H9 (cell line): Measurements from ENCODE around the gene MYOM3. TPM values are rescaled to one million over a fixed set of nuclear protein-coding genes. Genes with fewer than 3 reads are reported as not detected.

ENCODE experiments used
- DNase-seq: peaks from one replicate; pipeline ENCODE4 v3.0.0-alpha.2; 2017
- H2AFZ ChIP-seq: one replicate; pipeline ENCODE4 v1.6.1; 2013; ENCODE audit warnings: mild to moderate bottlenecking, low read length, control low read depth, moderate library complexity
- H2AK5ac ChIP-seq: 2 replicates; pipeline ENCODE4 v1.6.1; 2013; ENCODE audit warnings: low read length, control low read depth, mixed read lengths; ENCODE audit not compliant: insufficient read length
- H2BK120ac ChIP-seq: one replicate; pipeline ENCODE4 v1.6.1; 2013; ENCODE audit warnings: low read depth, mild to moderate bottlenecking, low read length, control low read depth, inconsistent platforms; ENCODE audit not compliant: poor library complexity, severe bottlenecking
- H2BK12ac ChIP-seq: 2 replicates; pipeline ENCODE4 v1.6.1; 2013; ENCODE audit warnings: low read length, control low read depth, mixed read lengths, low read depth; ENCODE audit not compliant: insufficient read length
- H2BK15ac ChIP-seq: 2 replicates; pipeline ENCODE4 v1.6.1; 2013; ENCODE audit warnings: low read depth, low read length, control low read depth
- H2BK20ac ChIP-seq: one replicate; pipeline ENCODE4 v1.6.1; 2013; ENCODE audit warnings: low read depth, mild to moderate bottlenecking, low read length, control low read depth, inconsistent platforms; ENCODE audit not compliant: poor library complexity, severe bottlenecking
- H2BK5ac ChIP-seq: 2 replicates; pipeline ENCODE4 v1.6.1; 2013; ENCODE audit warnings: low read length, control low read depth, mixed read lengths; ENCODE audit not compliant: insufficient read length
- H3K14ac ChIP-seq: 2 replicates; pipeline ENCODE4 v1.6.1; 2013; ENCODE audit warnings: low read length, control low read depth; ENCODE audit not compliant: insufficient read depth
- H3K18ac ChIP-seq: 2 replicates; pipeline ENCODE4 v1.6.1; 2013; ENCODE audit warnings: low read depth, mild to moderate bottlenecking, mixed read lengths, low read length, control low read depth; ENCODE audit not compliant: insufficient read length
- H3K23ac ChIP-seq: 2 replicates; pipeline ENCODE4 v1.6.1; 2013; ENCODE audit warnings: low read length, control low read depth, mixed read lengths, low read depth; ENCODE audit not compliant: insufficient read length
- H3K23me2 ChIP-seq: 2 replicates; pipeline ENCODE4 v1.6.1; 2013; ENCODE audit warnings: low read depth, mild to moderate bottlenecking, mixed read lengths, low read length, control low read depth; ENCODE audit not compliant: insufficient read length, poor library complexity, severe bottlenecking
- H3K27ac ChIP-seq: 2 replicates; pipeline ENCODE4 v1.5.1; 2013; ENCODE audit warnings: low read length, control low read depth, mixed read lengths, low read depth; ENCODE audit not compliant: insufficient read length
- H3K27me3 ChIP-seq: 2 replicates; pipeline ENCODE4 v1.6.1; 2013; ENCODE audit warnings: low read length, control low read depth, inconsistent platforms; ENCODE audit not compliant: insufficient read depth
- H3K4ac ChIP-seq: 2 replicates; pipeline ENCODE4 v1.6.1; 2013; ENCODE audit warnings: low read depth, mild to moderate bottlenecking, control low read depth, inconsistent platforms, low read length, moderate library complexity
- H3K4me1 ChIP-seq: 2 replicates; pipeline ENCODE4 v1.6.1; 2013; ENCODE audit warnings: low read length, control low read depth, inconsistent platforms; ENCODE audit not compliant: insufficient read depth
- H3K4me2 ChIP-seq: 2 replicates; pipeline ENCODE4 v1.6.1; 2013; ENCODE audit warnings: low read length, control low read depth, mixed read lengths; ENCODE audit not compliant: insufficient read length, insufficient read depth
- H3K56ac ChIP-seq: 2 replicates; pipeline ENCODE4 v1.6.1; 2013; ENCODE audit warnings: low read depth, mild to moderate bottlenecking, mixed read lengths, low read length, control low read depth; ENCODE audit not compliant: insufficient read length
- H3K79me1 ChIP-seq: 2 replicates; pipeline ENCODE4 v1.6.1; 2013; ENCODE audit warnings: low read depth, mild to moderate bottlenecking, moderate library complexity, low read length, control low read depth, inconsistent platforms; ENCODE audit not compliant: insufficient read depth, poor library complexity, severe bottlenecking
- H3K79me2 ChIP-seq: 2 replicates; pipeline ENCODE4 v1.6.1; 2013; ENCODE audit warnings: low read length, control low read depth, inconsistent platforms; ENCODE audit not compliant: insufficient read depth
- H3K9ac ChIP-seq: 2 replicates; pipeline ENCODE4 v1.6.1; 2013; ENCODE audit warnings: low read length, control low read depth, mixed read lengths; ENCODE audit not compliant: insufficient read length; ENCODE audit errors: extremely low read depth
- H3K9me3 ChIP-seq: one replicate; pipeline ENCODE4 v1.6.1; 2013; ENCODE audit warnings: low read depth, low read length, inconsistent platforms; ENCODE audit not compliant: control insufficient read depth
- H3T11ph ChIP-seq: one replicate; pipeline ENCODE4 v1.6.1; 2013; ENCODE audit warnings: mild to moderate bottlenecking, low read length, control low read depth, inconsistent platforms
- H4K20me1 ChIP-seq: one replicate; pipeline ENCODE4 v1.6.1; 2013; ENCODE audit not compliant: control insufficient read depth, insufficient read length, insufficient read depth
- H4K5ac ChIP-seq: 2 replicates; pipeline ENCODE4 v1.6.1; 2013; ENCODE audit warnings: low read depth, mild to moderate bottlenecking, mixed read lengths, low read length, control low read depth; ENCODE audit not compliant: insufficient read length
- H4K8ac ChIP-seq: replicated peaks from 2 replicates; pipeline ENCODE4 v1.6.1; 2013; ENCODE audit warnings: low read length, control low read depth, mixed read lengths, low read depth; ENCODE audit not compliant: insufficient read length
- H4K91ac ChIP-seq: 2 replicates; pipeline ENCODE4 v1.6.1; 2013; ENCODE audit warnings: low read depth, mild to moderate bottlenecking, moderate library complexity, mixed read lengths, low read length, control low read depth; ENCODE audit not compliant: insufficient read length
- H3K27ac Mint-ChIP-seq, 3 experiments: 2 replicates in 2 of 3; 3 replicates in 1 of 3; pipeline ENCODE4 v1.8.0; 2020 to 2021; ENCODE audit warnings: mixed read lengths in 3 of 3, mild to moderate bottlenecking in 1 of 3, moderate library complexity in 1 of 3
- H3K27me3 Mint-ChIP-seq: 2 replicates; pipeline ENCODE4 v1.8.0; 2021; ENCODE audit warnings: low read depth, mild to moderate bottlenecking, moderate library complexity, mixed read lengths
- H3K36me3 Mint-ChIP-seq, 3 experiments: 2 replicates in 2 of 3; 3 replicates in 1 of 3; pipeline ENCODE4 v1.8.0; 2020 to 2021; ENCODE audit warnings: low read depth in 3 of 3, mixed read lengths in 3 of 3; ENCODE audit not compliant: insufficient read depth in 1 of 3
- H3K4me1 Mint-ChIP-seq, 2 experiments: 2 replicates each; pipeline ENCODE4 v1.8.0; 2020; ENCODE audit warnings: mixed read lengths in 2 of 2
- H3K4me3 Mint-ChIP-seq, 2 experiments: 2 replicates in 1 of 2; 3 replicates in 1 of 2; pipeline ENCODE4 v1.8.0; 2020 to 2021; ENCODE audit warnings: mild to moderate bottlenecking in 2 of 2, mixed read lengths in 2 of 2, moderate library complexity in 1 of 2
- H3K9me3 Mint-ChIP-seq, 2 experiments: 2 replicates in 1 of 2; 3 replicates in 1 of 2; pipeline ENCODE4 v1.8.0; 2020; ENCODE audit warnings: mild to moderate bottlenecking in 2 of 2, mixed read lengths in 2 of 2, moderate library complexity in 1 of 2
- WGBS: extraction: QIAGEN DNeasy Blood & Tissue Kit; methylation state at CpG from one replicate; pipeline ENCODE4 v1.1.7; 2013; ENCODE audit warnings: missing lambda C conversion rate, low lambda C conversion rate, mixed read lengths; ENCODE audit not compliant: insufficient read length; ENCODE audit errors: extremely low coverage; 5-methylcytosine and 5-hydroxymethylcytosine counted together
- total RNA-seq: library from RNA; stranded (reverse); gene quantifications from 2 replicates; pipeline ENCODE4 v1.2.1, GENCODE V29; 2021
- TF ChIP-seq, protein P1 (sequence below): fragments of 200-600 bp; sonication (generic); conservative IDR thresholded peaks from 3 replicates; pipeline ENCODE4 v1.8.0; 2021; ENCODE audit warnings: antibody characterized with exemption, mild to moderate bottlenecking

Gene MYOM3
- total RNA-seq, 1 experiment from 2014 or later: 0.11 TPM

DNA sequence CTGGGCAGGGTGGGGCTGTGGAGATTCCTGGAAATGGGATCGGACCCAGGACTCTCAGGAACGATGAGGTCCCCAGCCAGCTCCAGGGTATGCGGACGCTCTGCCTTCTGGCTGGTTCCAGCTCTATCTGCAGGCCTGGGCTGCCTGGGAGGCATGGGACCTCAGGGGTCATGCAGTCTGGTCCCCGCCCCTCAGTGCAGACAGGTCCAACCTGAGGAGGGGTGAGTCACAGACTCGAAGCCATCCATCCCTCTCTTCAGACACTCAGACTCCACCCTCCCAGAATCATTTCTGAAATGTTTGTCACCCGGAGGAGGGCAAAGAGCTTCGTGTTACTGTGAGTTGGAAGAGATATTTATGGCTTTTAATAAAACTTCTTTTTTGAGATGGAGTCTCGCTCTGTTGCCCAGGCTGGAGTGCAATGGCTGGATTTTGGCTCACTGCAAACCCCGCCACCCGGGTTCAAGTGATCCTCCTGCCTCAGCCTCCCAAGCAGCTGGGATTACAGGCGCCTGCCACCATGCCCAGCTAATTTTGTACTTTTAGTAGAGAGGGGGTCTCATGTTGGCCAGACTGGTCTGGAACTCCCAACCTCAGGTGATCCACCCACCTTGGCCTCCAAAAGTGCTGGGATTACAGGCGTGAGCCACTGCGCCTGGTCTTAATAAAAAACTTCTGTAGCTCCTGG, 5.9 kb upstream of the MYOM3 start:
- H3K23me2 ChIP-seq: no peaks in the 10 kb centered on the region
- TF ChIP-seq, protein P1, sequence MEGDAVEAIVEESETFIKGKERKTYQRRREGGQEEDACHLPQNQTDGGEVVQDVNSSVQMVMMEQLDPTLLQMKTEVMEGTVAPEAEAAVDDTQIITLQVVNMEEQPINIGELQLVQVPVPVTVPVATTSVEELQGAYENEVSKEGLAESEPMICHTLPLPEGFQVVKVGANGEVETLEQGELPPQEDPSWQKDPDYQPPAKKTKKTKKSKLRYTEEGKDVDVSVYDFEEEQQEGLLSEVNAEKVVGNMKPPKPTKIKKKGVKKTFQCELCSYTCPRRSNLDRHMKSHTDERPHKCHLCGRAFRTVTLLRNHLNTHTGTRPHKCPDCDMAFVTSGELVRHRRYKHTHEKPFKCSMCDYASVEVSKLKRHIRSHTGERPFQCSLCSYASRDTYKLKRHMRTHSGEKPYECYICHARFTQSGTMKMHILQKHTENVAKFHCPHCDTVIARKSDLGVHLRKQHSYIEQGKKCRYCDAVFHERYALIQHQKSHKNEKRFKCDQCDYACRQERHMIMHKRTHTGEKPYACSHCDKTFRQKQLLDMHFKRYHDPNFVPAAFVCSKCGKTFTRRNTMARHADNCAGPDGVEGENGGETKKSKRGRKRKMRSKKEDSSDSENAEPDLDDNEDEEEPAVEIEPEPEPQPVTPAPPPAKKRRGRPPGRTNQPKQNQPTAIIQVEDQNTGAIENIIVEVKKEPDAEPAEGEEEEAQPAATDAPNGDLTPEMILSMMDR: no peak
- Mint-ChIP-seq H3K9me3 (no peaks in the 10 kb centered on the region), H3K4me1 (peaks cover 24 to 27% of the 10 kb centered on the region in 2 experiments), H3K36me3 (no peaks in the 10 kb centered on the region), H3K27ac (no peak overlapping the region), H3K4me3 (no peak overlapping the region), H3K27me3 (peaks cover 3% of the 10 kb centered on the region)
- no CpG with 5 or more reads among the region's 14 CpGs for WGBS
- no peaks in the 10 kb centered on the region for H4K20me1 ChIP-seq
- no peak overlapping the region for H2BK5ac ChIP-seq
- no peak overlapping the region for H2BK15ac ChIP-seq
- H4K8ac ChIP-seq: no peak overlapping the region
- H3K27ac ChIP-seq: no peak overlapping the region
- no peak overlapping the region for H2AFZ ChIP-seq
- H3K9ac ChIP-seq: no peak overlapping the region
- H3K79me2 ChIP-seq: no peaks in the 10 kb centered on the region
- H3K4ac ChIP-seq: no peak overlapping the region
- H2BK20ac ChIP-seq: no peak overlapping the region
- H3K18ac ChIP-seq: no peak overlapping the region
- H2AK5ac ChIP-seq: no peak overlapping the region
- H3K14ac ChIP-seq: no peak overlapping the region
- peaks cover 4% of the 10 kb centered on the region; the same call in 1 of the 2 replicates for H3K4me1 ChIP-seq
- H3K4me2 ChIP-seq: no peak overlapping the region
- H3T11ph ChIP-seq: no peak overlapping the region
- H2BK120ac ChIP-seq: no peak overlapping the region
- H3K79me1 ChIP-seq: no peaks in the 10 kb centered on the region
- no peak overlapping the region for H3K56ac ChIP-seq
- H3K23ac ChIP-seq: no peak overlapping the region
- no peak overlapping the region for H2BK12ac ChIP-seq
- no peak overlapping the region for H4K5ac ChIP-seq
- H3K9me3 ChIP-seq: no peaks in the 10 kb centered on the region
- H4K91ac ChIP-seq: no peak overlapping the region
- no peak for DNase-seq
- H3K27me3 ChIP-seq: no peaks in the 10 kb centered on the region
